GM12878 (cell line): ENCODE results near the gene PMF1. TPM values are rescaled to one million over a fixed set of nuclear protein-coding genes. Genes with fewer than 3 reads are reported as not detected.
A peak's percentile ranks its signal among the peaks of the same experiment; 100 is the strongest.

Experiments
- ATAC-seq: fragments of 200-7000 bp; cut with Tn5 transposase; 3 replicates; pipeline ENCODE4 v1.9.1; 2020; ENCODE audit warnings: mild to moderate bottlenecking, moderate library complexity
- BruUV-seq: library from RNA; stranded (reverse); fragments of 400-500 nt; replicated peaks from 2 replicates; lab custom pipeline; 2021; lab: Mats Ljungman, UMichigan
- CTCF ChIA-PET: fragments of 300-600 bp; sonication (Branson Sonifier 250); formaldehyde crosslinking; extraction: SDS; loops from one replicate; lab custom pipeline; 2021; ENCODE audit warnings: inconsistent platforms; lab: Yijun Ruan, JAX
- POLR2A ChIA-PET: fragments of 350-600 bp; formaldehyde crosslinking; extraction: SDS; loops from one replicate; lab custom pipeline; 2021; ENCODE audit warnings: inconsistent platforms; lab: Charles Lee
- RAD21 ChIA-PET: fragments of 300-600 bp; sonication (Branson Sonifier 250); formaldehyde crosslinking; loops from one replicate; lab custom pipeline; 2023; ENCODE audit warnings: antibody characterized with exemption; ENCODE audit not compliant: unreplicated experiment; lab: Charles Lee
- SMC1A ChIA-PET: fragments of 300-600 bp; sonication (Branson Sonifier 250); formaldehyde crosslinking; loops from one replicate; lab custom pipeline; 2023; ENCODE audit not compliant: unreplicated experiment, uncharacterized antibody; lab: Charles Lee
- DNase-seq: peaks from one replicate; pipeline ENCODE4 v3.0.0-alpha.2; 2011; ENCODE audit warnings: low read depth, low spot score
- FAIRE-seq: peaks from 3 replicates; lab custom pipeline; 2011; peaks lifted over from hg19 to GRCh38; lab: Jason Lieb, UNC
- H2AFZ ChIP-seq: 2 replicates; pipeline ENCODE4 v1.6.0; 2011; ENCODE audit warnings: low read depth, low read length, control low read depth; ENCODE audit not compliant: control insufficient read depth
- H3K27ac ChIP-seq: 2 replicates; pipeline ENCODE4 v1.5.1; 2011; ENCODE audit warnings: control low read depth; ENCODE audit not compliant: control insufficient read depth, insufficient read depth
- H3K27me3 ChIP-seq, 2 experiments: replicated peaks in 1 of 2; 2 replicates each; pipeline versions ENCODE4 v1.6.0 to v1.6.1; 2011; ENCODE audit warnings: low read length in 1 of 2; ENCODE audit not compliant: control insufficient read depth in 2 of 2, insufficient read depth in 2 of 2
- H3K36me3 ChIP-seq, 2 experiments: 2 replicates each; pipeline ENCODE4 v1.5.1; 2011; ENCODE audit warnings: low read length in 1 of 2; ENCODE audit not compliant: control insufficient read depth in 2 of 2, insufficient read depth in 2 of 2
- H3K4me1 ChIP-seq: 2 replicates; pipeline ENCODE4 v1.6.1; 2011; ENCODE audit warnings: mild to moderate bottlenecking, low read length, moderate library complexity, mixed read lengths; ENCODE audit not compliant: control insufficient read depth, insufficient read depth
- H3K4me2 ChIP-seq: 2 replicates; pipeline ENCODE4 v1.6.0; 2011; ENCODE audit warnings: control low read depth; ENCODE audit not compliant: control insufficient read depth, insufficient read depth
- H3K4me3 ChIP-seq: fragments of 200-600 bp; sonication (generic); 2 replicates; pipeline ENCODE4 v1.5.1; 2016
- H3K79me2 ChIP-seq: 2 replicates; pipeline ENCODE4 v1.6.0; 2011; ENCODE audit warnings: low read length; ENCODE audit not compliant: control insufficient read depth, insufficient read depth
- H3K9ac ChIP-seq: 2 replicates; pipeline ENCODE4 v1.8.0; 2011; ENCODE audit warnings: low read length, control low read depth, mixed read lengths; ENCODE audit not compliant: control insufficient read depth, insufficient read depth
- H3K9me3 ChIP-seq: replicated peaks from 3 replicates; pipeline ENCODE4 v1.5.1; 2011; ENCODE audit warnings: mild to moderate bottlenecking, low read length; ENCODE audit not compliant: control insufficient read depth, insufficient read depth
- H4K20me1 ChIP-seq: 2 replicates; pipeline ENCODE4 v1.6.0; 2011; ENCODE audit not compliant: control insufficient read depth, insufficient read depth
- BHLHE40 ChIP-seq, 2 experiments: fragments of 450-650 bp in 1 of 2; IDR thresholded peaks; 2 replicates each; pipeline ENCODE4 v1.6.1; 2011 to 2017; ENCODE audit warnings: low read depth in 2 of 2, borderline replicate concordance in 1 of 2, improper control_type of control experiment in 1 of 2, low read length in 1 of 2, mild to moderate bottlenecking in 1 of 2
- CREB1 ChIP-seq: IDR thresholded peaks from 2 replicates; pipeline ENCODE4 v1.6.1; 2012; ENCODE audit warnings: low read depth, mild to moderate bottlenecking, inconsistent platforms
- EGR1 ChIP-seq, 2 experiments: IDR thresholded peaks; 1 replicate in 1 of 2; 2 replicates in 1 of 2; pipeline ENCODE4 v1.6.1; 2011 to 2012; ENCODE audit warnings: low read depth in 2 of 2, low read length in 2 of 2, borderline replicate concordance in 1 of 2, mild to moderate bottlenecking in 1 of 2, moderate library complexity in 1 of 2
- EP300 ChIP-seq, 2 experiments: fragments of 150-350 bp in 1 of 2; IDR thresholded peaks; 2 replicates each; pipeline ENCODE4 v1.6.1; 2011 to 2012; ENCODE audit warnings: low read depth in 2 of 2, low read length in 2 of 2, borderline replicate concordance in 1 of 2, improper control_type of control experiment in 1 of 2, inconsistent platforms in 1 of 2; ENCODE audit not compliant: control insufficient read depth in 1 of 2
- FOXM1 ChIP-seq: IDR thresholded peaks from 2 replicates; pipeline ENCODE4 v1.6.1; 2012; ENCODE audit warnings: low read depth, mild to moderate bottlenecking, inconsistent platforms, low read length, moderate library complexity
- IKZF1 ChIP-seq: fragments of 450-650 bp; conservative IDR thresholded peaks from 2 replicates; pipeline ENCODE4 v1.6.1; 2017; ENCODE audit warnings: antibody characterized with exemption, mild to moderate bottlenecking
- MLLT1 ChIP-seq: fragments of 450-650 bp; IDR thresholded peaks from 2 replicates; pipeline ENCODE4 v1.6.1; 2016; ENCODE audit warnings: mild to moderate bottlenecking
- MTA2 ChIP-seq: fragments of 450-650 bp; IDR thresholded peaks from 2 replicates; pipeline ENCODE4 v1.6.1; 2016; ENCODE audit warnings: low read depth, mild to moderate bottlenecking, moderate library complexity
- MXI1 ChIP-seq: fragments of 150-350 bp; IDR thresholded peaks from 2 replicates; pipeline ENCODE4 v1.6.1; 2011; ENCODE audit warnings: low read depth, mild to moderate bottlenecking, inconsistent platforms, low read length, improper control_type of control experiment
- RAD21 ChIP-seq: IDR thresholded peaks from 2 replicates; pipeline ENCODE4 v1.6.1; 2011; ENCODE audit warnings: mild to moderate bottlenecking, low read depth, low read length, moderate library complexity; ENCODE audit not compliant: insufficient read depth
- ZNF622 ChIP-seq: fragments of 450-650 bp; IDR thresholded peaks from 2 replicates; pipeline ENCODE4 v1.6.1; 2017; ENCODE audit warnings: mild to moderate bottlenecking, inconsistent platforms
- WGBS: methylation state at CpG from one replicate; pipeline ENCODE4 v1.1.6; 2016; ENCODE audit warnings: low lambda C conversion rate; ENCODE audit not compliant: insufficient replicate concordance, insufficient coverage; ENCODE audit errors: missing lambda C conversion rate; 5-methylcytosine and 5-hydroxymethylcytosine counted together
- in situ Hi-C: fragments of 300-500 bp; cut with MboI; formaldehyde crosslinking; loops from 9 replicates; pipeline ENCODE4 v1.14.3; 2018; ENCODE audit warnings: mixed read lengths
- intact Hi-C: fragments of 100-400 bp; cut with micrococcal nuclease; formaldehyde crosslinking; loops from one replicate; pipeline ENCODE4 v1.14.2; 2022; ENCODE audit not compliant: unreplicated experiment
- polyA plus RNA-seq, 11 experiments: library from polyadenylated mRNA; depleted of rRNA in 4 of 11; unstranded in 6 of 11; stranded (reverse) in 5 of 11; fragments of >200 nt; fragmentation: Nextera tagmentation in 4 of 11; fragmentation: Illumina TruSeq in 1 of 11; extraction: Ambion mirVana in 4 of 11; extraction: Trizol in 1 of 11; gene quantifications; 1 replicate in 1 of 11; 2 replicates in 10 of 11; pipeline versions ENCODE4 v1.2.1 to v1.2.3, GENCODE V29; 2011 to 2016; ENCODE audit warnings: inconsistent platforms in 2 of 11, missing spikeins in 2 of 11, low read depth in 1 of 11
- total RNA-seq, 4 experiments: library from RNA; depleted of rRNA in 3 of 4; stranded (reverse); fragments of >200 nt in 3 of 4; fragmentation: Illumina TruSeq in 1 of 4; extraction: Trizol in 1 of 4; gene quantifications; 2 replicates each; pipeline versions ENCODE4 v1.2.1 to v1.2.3, GENCODE V29; 2013 to 2021
- TF ChIP-seq, protein P1 (sequence below): fragments of 450-650 bp; IDR thresholded peaks from 2 replicates; pipeline ENCODE4 v1.6.1; 2017; ENCODE audit warnings: antibody characterized with exemption, mild to moderate bottlenecking, moderate library complexity
- TF ChIP-seq, protein P2 (sequence below): IDR thresholded peaks from 2 replicates; pipeline ENCODE4 v1.6.1; 2012; ENCODE audit warnings: low read depth, low read length, improper control_type of control experiment

Gene PMF1
- total and polyA plus RNA-seq, 10 of the 15 experiments (the other 5 are each of a cell fraction or from before 2014, with no cell fraction given): 6.7 to 105 (median 67.3) TPM

DNA sequence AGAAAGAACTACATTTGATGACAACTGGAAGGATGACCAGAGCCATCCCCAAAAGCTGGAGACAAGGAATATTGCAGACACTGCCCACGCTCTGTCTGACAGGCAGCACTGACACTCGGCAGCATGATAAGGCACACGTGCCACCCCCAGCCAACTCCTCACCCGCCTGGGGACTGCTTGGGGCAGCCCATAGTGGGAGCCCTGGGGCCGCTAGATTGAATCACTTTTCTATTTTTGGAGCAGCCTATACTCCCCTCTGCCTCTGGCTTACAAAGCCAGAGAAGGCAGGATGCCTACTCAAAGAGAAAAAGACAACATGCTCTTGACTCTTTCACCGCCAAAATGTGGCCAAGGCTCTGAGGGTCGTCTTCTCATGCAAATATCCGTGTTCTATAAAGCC, 68.5 kb downstream of the PMF1 start (continued):
- TF ChIP-seq CREB1: no peak
- TF ChIP-seq, protein P1, sequence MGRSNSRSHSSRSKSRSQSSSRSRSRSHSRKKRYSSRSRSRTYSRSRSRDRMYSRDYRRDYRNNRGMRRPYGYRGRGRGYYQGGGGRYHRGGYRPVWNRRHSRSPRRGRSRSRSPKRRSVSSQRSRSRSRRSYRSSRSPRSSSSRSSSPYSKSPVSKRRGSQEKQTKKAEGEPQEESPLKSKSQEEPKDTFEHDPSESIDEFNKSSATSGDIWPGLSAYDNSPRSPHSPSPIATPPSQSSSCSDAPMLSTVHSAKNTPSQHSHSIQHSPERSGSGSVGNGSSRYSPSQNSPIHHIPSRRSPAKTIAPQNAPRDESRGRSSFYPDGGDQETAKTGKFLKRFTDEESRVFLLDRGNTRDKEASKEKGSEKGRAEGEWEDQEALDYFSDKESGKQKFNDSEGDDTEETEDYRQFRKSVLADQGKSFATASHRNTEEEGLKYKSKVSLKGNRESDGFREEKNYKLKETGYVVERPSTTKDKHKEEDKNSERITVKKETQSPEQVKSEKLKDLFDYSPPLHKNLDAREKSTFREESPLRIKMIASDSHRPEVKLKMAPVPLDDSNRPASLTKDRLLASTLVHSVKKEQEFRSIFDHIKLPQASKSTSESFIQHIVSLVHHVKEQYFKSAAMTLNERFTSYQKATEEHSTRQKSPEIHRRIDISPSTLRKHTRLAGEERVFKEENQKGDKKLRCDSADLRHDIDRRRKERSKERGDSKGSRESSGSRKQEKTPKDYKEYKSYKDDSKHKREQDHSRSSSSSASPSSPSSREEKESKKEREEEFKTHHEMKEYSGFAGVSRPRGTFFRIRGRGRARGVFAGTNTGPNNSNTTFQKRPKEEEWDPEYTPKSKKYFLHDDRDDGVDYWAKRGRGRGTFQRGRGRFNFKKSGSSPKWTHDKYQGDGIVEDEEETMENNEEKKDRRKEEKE: no peak

DNA sequence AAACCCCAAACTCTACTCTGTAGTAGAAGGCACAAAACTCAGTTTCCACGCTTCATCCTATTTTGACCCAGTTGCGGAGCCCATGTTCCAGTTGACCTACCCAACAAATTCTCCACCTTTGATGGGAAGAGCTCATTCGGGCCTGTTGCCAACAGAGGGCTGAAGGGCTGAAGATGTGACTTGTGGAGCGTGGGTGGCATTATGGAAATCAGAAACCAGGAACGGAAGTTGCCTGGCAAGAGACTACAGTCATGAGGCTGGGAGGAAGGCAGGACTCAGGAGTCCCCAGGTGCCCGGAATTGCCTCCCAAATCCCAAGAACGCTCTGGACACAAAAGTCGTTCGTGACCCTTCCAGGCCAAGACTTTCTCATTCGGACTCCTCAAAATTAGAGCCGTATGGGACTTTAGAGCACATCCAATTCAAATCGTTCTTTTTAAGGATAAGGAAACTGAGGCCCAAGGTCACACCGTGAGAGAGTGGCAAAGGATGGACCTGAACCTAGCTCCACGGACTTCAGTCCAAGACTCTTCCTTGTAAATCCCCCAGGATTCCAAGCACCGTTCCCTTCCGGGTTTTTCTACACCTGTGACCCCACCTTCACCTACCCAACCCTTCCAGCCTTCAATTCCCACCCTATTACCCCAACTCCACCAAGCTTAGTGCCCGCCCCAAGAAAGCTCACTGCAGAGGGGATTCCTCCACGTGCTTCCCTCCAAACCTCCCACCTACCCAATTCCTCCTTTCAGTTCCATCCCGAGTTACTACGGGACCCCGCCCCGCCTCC, 69.1 kb downstream of the PMF1 start:
- WGBS: under 1% methylated on average over 19 of the region's 22 CpGs
- ATAC-seq: peak; percentile 11
- ChIA-PET SMC1A (interaction anchor here (0.5 to 4.7 kb wide), 25 partner anchors 8 to 421 kb away, joined by 3 to 39 read pairs (median 4); partner anchors contain the start of gene PMF1), RAD21 (interaction anchor here (1.0 to 2.6 kb wide), 12 partner anchors 37 to 175 kb away, joined by 3 to 16 read pairs (median 4); no protein-coding TSS in a partner anchor), CTCF (interaction anchor here (0.6 to 7.1 kb wide), 22 partner anchors 9 to 399 kb away, joined by 3 to 58 read pairs (median 4); partner anchors contain the start of genes CCT3, GLMP, SLC25A44 and TSACC), POLR2A (interaction anchor here (0.6 to 2.8 kb wide), 16 partner anchors 9 to 424 kb away, joined by 3 to 13 read pairs (median 4); partner anchors contain the start of genes CCT3, PMF1, SLC25A44 and TSACC)
- intact Hi-C loops (loop anchor here (10.0 kb wide), 1 partner anchor 187 kb away; no protein-coding TSS in a partner anchor), in situ Hi-C loops (no loop called here)
- no peaks in the 10 kb centered on the region for H4K20me1 ChIP-seq
- H3K4me3 ChIP-seq: peak overlapping the region; percentile 94
- no peak for FAIRE-seq
- no peak for DNase-seq
- peaks cover 52% of the 10 kb centered on the region for H3K79me2 ChIP-seq
- peaks cover 7 to 25% of the 10 kb centered on the region in 2 experiments for H3K36me3 ChIP-seq
- H2AFZ ChIP-seq: peak overlapping the region; percentile 13
- peaks cover 15% of the 10 kb centered on the region; the same call in 1 of the 2 replicates for H3K4me1 ChIP-seq
- peak overlapping the region; percentile 86 for H3K27ac ChIP-seq
- TSS peak; percentile 70 for BruUV-seq
- no peaks in the 10 kb centered on the region for H3K9me3 ChIP-seq
- H3K9ac ChIP-seq: peak overlapping the region; percentile 89
- H3K27me3 ChIP-seq: no peaks in the 10 kb centered on the region
- H3K4me2 ChIP-seq: peak overlapping the region; percentile 74
- TF ChIP-seq MLLT1 (peak; percentile 10; the same call in 1 of the 2 replicates), MTA2 (peak; percentile 48; the same call in 1 of the 2 replicates), EGR1 (IDR thresholded peaks at IDR 0.05; ENCODE audit: borderline replicate concordance in 1 of 2, low read depth in 2 of 2, low read length in 2 of 2) (peak in 1 of 2 experiments; percentile 81; a peak in 2 of 3 replicates), MXI1 (no peak), RAD21 (no peak), FOXM1 (no peak), EP300 (IDR thresholded peaks at IDR 0.05; ENCODE audit: borderline replicate concordance in 1 of 2, control insufficient read depth in 1 of 2, low read depth in 2 of 2, low read length in 2 of 2) (no peak), BHLHE40 (IDR thresholded peaks at IDR 0.05; ENCODE audit: borderline replicate concordance in 1 of 2, low read depth in 2 of 2, low read length in 1 of 2) (0 out of 4 replicates have a peak, but pooled peaks of 1 of the 2 experiments have one; percentile 4), ZNF622 (no peak), IKZF1 (peak; percentile 62)
- TF ChIP-seq, protein P2, sequence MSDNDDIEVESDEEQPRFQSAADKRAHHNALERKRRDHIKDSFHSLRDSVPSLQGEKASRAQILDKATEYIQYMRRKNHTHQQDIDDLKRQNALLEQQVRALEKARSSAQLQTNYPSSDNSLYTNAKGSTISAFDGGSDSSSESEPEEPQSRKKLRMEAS: no peak; the same call in 1 of the 2 replicates
